PC-9 (cell line): ENCODE measurements around the gene RABL6.

Source experiments
- EZH2 ChIP-seq: fragments of 200-600 bp; sonication (generic); IDR thresholded peaks from 2 replicates; pipeline ENCODE4 v1.8.0; 2017; ENCODE audit warnings: antibody characterized with exemption, low read depth
- TF ChIP-seq, protein P1 (sequence below): fragments of 200-600 bp; sonication (generic); conservative IDR thresholded peaks from 2 replicates; pipeline ENCODE4 v1.6.1; 2017; ENCODE audit warnings: mixed run types, antibody characterized with exemption, mild to moderate bottlenecking, moderate library complexity

DNA sequence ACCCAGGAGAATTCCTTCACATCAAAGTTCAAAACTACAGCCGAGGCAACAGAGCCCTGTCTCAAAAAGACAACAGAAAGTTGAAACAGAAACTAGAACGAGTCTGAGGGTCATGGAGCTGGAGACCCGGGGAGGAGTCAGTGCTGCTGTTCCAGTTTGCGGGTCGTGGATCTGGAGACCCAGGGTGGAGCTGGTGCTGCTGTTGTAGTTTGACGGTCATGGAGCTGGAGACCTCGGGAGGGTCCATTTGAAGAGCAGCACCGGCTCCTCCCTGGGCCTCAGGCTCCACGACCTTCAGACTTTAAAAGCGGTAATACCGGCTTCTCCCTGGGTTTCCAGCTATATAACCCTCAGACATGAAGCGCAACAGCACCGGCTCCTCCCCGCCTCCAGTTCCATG, 30.4 kb upstream of the RABL6 start:
- TF ChIP-seq, protein P1, sequence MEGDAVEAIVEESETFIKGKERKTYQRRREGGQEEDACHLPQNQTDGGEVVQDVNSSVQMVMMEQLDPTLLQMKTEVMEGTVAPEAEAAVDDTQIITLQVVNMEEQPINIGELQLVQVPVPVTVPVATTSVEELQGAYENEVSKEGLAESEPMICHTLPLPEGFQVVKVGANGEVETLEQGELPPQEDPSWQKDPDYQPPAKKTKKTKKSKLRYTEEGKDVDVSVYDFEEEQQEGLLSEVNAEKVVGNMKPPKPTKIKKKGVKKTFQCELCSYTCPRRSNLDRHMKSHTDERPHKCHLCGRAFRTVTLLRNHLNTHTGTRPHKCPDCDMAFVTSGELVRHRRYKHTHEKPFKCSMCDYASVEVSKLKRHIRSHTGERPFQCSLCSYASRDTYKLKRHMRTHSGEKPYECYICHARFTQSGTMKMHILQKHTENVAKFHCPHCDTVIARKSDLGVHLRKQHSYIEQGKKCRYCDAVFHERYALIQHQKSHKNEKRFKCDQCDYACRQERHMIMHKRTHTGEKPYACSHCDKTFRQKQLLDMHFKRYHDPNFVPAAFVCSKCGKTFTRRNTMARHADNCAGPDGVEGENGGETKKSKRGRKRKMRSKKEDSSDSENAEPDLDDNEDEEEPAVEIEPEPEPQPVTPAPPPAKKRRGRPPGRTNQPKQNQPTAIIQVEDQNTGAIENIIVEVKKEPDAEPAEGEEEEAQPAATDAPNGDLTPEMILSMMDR, result no peak
- TF ChIP-seq EZH2, result no peak
